Neural progenitor cell (in vitro differentiated cells): ENCODE measurements around the gene FUT4.

ENCODE experiments used
- EZH2 ChIP-seq: fragments of 200-600 bp; sonication (generic); IDR thresholded peaks from 2 replicates; pipeline ENCODE4 v1.6.1; 2017; ENCODE audit warnings: antibody characterized with exemption, mild to moderate bottlenecking, moderate library complexity
- TF ChIP-seq, protein P1 (sequence below): fragments of 200-600 bp; sonication (generic); IDR thresholded peaks from 2 replicates; pipeline ENCODE4 v1.5.1; 2017; ENCODE audit warnings: antibody characterized with exemption, mild to moderate bottlenecking

DNA sequence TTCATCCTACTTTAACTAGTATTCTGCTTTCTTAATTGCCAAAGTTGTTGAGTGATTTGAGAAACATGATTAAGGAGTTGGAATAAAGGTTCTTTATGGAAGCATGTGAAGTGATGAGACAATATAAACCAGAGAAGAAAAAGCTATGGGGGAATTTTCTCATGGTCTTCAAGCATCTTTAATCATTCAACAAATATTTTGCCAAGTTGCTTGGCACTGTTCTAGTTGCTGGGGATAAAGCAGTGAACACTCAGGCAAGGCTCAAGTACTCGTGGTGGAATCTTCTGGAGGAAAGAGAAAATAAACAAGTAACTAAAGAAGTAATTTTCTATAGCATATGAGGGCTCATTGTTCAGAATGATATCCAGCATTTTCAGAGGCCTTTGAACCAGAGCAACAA lies 14.3 kb downstream of the FUT4 start:
- TF ChIP-seq, protein P1, sequence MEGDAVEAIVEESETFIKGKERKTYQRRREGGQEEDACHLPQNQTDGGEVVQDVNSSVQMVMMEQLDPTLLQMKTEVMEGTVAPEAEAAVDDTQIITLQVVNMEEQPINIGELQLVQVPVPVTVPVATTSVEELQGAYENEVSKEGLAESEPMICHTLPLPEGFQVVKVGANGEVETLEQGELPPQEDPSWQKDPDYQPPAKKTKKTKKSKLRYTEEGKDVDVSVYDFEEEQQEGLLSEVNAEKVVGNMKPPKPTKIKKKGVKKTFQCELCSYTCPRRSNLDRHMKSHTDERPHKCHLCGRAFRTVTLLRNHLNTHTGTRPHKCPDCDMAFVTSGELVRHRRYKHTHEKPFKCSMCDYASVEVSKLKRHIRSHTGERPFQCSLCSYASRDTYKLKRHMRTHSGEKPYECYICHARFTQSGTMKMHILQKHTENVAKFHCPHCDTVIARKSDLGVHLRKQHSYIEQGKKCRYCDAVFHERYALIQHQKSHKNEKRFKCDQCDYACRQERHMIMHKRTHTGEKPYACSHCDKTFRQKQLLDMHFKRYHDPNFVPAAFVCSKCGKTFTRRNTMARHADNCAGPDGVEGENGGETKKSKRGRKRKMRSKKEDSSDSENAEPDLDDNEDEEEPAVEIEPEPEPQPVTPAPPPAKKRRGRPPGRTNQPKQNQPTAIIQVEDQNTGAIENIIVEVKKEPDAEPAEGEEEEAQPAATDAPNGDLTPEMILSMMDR, result no peak
- TF ChIP-seq EZH2, result no peak
